Testis (tissue), 2 donors: ENCODE data around the gene S100A11.

ENCODE experiments used
- POLR2A ChIP-seq: fragments of 450-650 bp; IDR thresholded peaks from one replicate; pipeline ENCODE4 v1.6.1; 2017; ENCODE audit warnings: antibody characterized with exemption, mild to moderate bottlenecking, moderate library complexity
- TF ChIP-seq, protein P1 (sequence below), 3 experiments: fragments of 450-650 bp in 2 of 3; fragments of 200-600 bp in 1 of 3; sonication (generic) in 1 of 3; IDR thresholded peaks; one replicate each; pipeline ENCODE4 v1.5.1; 2016 to 2019; ENCODE audit warnings: antibody characterized with exemption in 3 of 3, mild to moderate bottlenecking in 2 of 3, moderate library complexity in 1 of 3

GRCh38 chr1:152047413-152047729, 10.6 kb upstream of the S100A11 start:
- no peak for TF ChIP-seq POLR2A
- TF ChIP-seq, protein P1, sequence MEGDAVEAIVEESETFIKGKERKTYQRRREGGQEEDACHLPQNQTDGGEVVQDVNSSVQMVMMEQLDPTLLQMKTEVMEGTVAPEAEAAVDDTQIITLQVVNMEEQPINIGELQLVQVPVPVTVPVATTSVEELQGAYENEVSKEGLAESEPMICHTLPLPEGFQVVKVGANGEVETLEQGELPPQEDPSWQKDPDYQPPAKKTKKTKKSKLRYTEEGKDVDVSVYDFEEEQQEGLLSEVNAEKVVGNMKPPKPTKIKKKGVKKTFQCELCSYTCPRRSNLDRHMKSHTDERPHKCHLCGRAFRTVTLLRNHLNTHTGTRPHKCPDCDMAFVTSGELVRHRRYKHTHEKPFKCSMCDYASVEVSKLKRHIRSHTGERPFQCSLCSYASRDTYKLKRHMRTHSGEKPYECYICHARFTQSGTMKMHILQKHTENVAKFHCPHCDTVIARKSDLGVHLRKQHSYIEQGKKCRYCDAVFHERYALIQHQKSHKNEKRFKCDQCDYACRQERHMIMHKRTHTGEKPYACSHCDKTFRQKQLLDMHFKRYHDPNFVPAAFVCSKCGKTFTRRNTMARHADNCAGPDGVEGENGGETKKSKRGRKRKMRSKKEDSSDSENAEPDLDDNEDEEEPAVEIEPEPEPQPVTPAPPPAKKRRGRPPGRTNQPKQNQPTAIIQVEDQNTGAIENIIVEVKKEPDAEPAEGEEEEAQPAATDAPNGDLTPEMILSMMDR (IDR thresholded peaks at IDR 0.05): no peak
